Adrenal gland (tissue), 12 donors: ENCODE measurements around the gene NISCH. TPM values are rescaled to one million over a fixed set of nuclear protein-coding genes. Genes with fewer than 3 reads are reported as not detected.

Experiments used
- DNase-seq, 7 donors: peaks; one replicate each; pipeline ENCODE4 v3.0.0-alpha.2; 2019 to 2020
- H3K27ac ChIP-seq, 5 donors: fragments of 200-600 bp; sonication (generic) in 4 of 5; 1 replicate in 3 of 5; 2 replicates in 2 of 5; pipeline versions ENCODE4 v1.5.1 to v1.8.0; 2016 to 2020; ENCODE audit warnings: mild to moderate bottlenecking in 1 of 5
- H3K27me3 ChIP-seq: fragments of 200-600 bp; 2 replicates; pipeline ENCODE4 v1.8.0; 2021
- H3K36me3 ChIP-seq, 2 donors: fragments of 200-600 bp; replicated peaks in 1 of 2; 1 replicate in 1 of 2; 2 replicates in 1 of 2; pipeline versions ENCODE4 v1.5.1 to v1.8.0; 2018 to 2022
- H3K4me1 ChIP-seq, 2 donors: fragments of 200-600 bp; replicated peaks in 1 of 2; 1 replicate in 1 of 2; 2 replicates in 1 of 2; pipeline versions ENCODE4 v1.5.1 to v1.8.0; 2018 to 2021
- H3K4me3 ChIP-seq, 4 donors: fragments of 200-600 bp; sonication (generic) in 3 of 4; one replicate each; pipeline ENCODE4 v1.5.1; 2016 to 2018
- H3K9me3 ChIP-seq, 3 donors: fragments of 200-600 bp; sonication (generic) in 1 of 3; replicated peaks in 1 of 3; 1 replicate in 2 of 3; 2 replicates in 1 of 3; pipeline versions ENCODE4 v1.5.1 to v1.8.0; 2016 to 2021
- POLR2A ChIP-seq, 2 donors: fragments of 450-650 bp; IDR thresholded peaks; one replicate each; pipeline ENCODE4 v1.6.1; 2017; ENCODE audit warnings: antibody characterized with exemption in 2 of 2, mild to moderate bottlenecking in 2 of 2, moderate library complexity in 1 of 2
- WGBS, 4 donors: extraction: QIAGEN DNeasy Blood & Tissue Kit in 2 of 4; methylation state at CpG; one replicate each; pipeline versions ENCODE4 v1.1.5 to v1.1.7; 2013 to 2017; 5-methylcytosine and 5-hydroxymethylcytosine counted together
- intact Hi-C, 2 donors: fragments of 100-400 bp; cut with DNase I; formaldehyde crosslinking; loops; one replicate each; pipeline versions ENCODE4 v1.14.1 to v1.15.0; 2022 to 2023
- polyA plus RNA-seq, 3 donors: library from polyadenylated mRNA; stranded (reverse); fragments of 200-250 nt in 2 of 3; fragments of 350-450 nt in 1 of 3; fragmentation: Illumina TruSeq in 1 of 3; extraction: RNeasy Lipid Tissue Mini Kit (QIAGEN cat#74804) in 1 of 3; gene quantifications; one replicate each; pipeline ENCODE4 v1.2.3, GENCODE V29; 2013 to 2014
- total RNA-seq, 9 donors: library from RNA; depleted of rRNA in 4 of 9; stranded (reverse); fragments of >200 nt in 4 of 9; fragments of 120-200 nt in 1 of 9; fragmentation: NEBNext Ultra II Directional in 1 of 9; extraction: Animal tissue kit (Norgen Biotek cat#: 25700) in 1 of 9; gene quantifications; one replicate each; pipeline versions ENCODE4 v1.1.0 to v1.2.4, GENCODE V29; 2013 to 2023
- TF ChIP-seq, protein P1 (sequence below), 6 experiments: fragments of 450-650 bp in 4 of 6; fragments of 200-600 bp in 2 of 6; sonication (generic) in 1 of 6; IDR thresholded peaks; 1 replicate in 5 of 6; 2 replicates in 1 of 6; pipeline versions ENCODE4 v1.5.1 to v1.8.0; 2016 to 2021; ENCODE audit warnings: antibody characterized with exemption in 6 of 6, mild to moderate bottlenecking in 2 of 6, moderate library complexity in 1 of 6
- donor health status: healthy with polysubstance abuse.
- donor health status: Bipolar disorder and iron deficiency.
- donor health status: DM: yes; HTN: yes; CAD: no.
- donor health status: DM: no; HTN: no; CAD: no.
- donor health status: DM: no; HTN: no; CAD: no.
- donor health status: DM: yes; HTN: yes; CAD: no.

The NISCH gene
- total and polyA plus RNA-seq, 12 donors = 39.4 to 186 (median 100) TPM

DNA sequence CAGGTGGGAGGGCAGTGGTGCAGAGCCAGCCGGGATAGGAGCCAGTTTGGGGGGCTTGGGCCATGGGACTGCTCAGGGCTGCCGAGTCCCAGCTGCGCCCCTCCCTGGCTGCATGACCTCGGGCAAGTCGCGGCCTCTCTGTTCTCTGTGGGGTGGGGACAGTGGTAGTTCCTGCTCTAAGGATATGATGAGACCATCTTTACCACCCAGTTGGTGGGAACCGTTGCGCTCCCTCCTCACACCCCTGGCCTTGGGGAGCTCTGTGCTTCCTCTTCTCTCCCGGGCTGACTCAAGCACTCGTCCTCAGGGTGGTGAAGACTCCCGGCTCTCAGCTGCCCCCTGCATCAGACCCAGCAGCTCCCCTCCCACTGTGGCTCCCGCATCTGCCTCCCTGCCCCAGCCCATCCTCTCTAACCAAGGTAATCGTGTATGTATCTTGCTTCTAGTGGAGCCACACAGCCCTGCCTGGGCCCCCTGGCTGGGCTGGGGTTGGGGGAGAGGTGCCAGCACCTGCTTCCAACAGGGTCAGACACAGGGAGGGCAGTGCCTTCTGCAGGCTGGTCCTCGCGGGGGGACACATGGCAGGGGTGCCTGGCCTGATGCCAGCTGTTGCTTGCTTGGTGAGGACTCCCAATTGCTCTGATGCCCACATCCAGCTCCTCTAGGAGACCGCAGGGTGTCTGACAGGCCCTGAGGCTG lies 24.6 kb downstream of the NISCH start:
- H3K9me3 ChIP-seq = no peaks in the 10 kb centered on the region
- 62 to 79% (median 67%) methylated on average over 13 to 16 of the region's 16 CpGs for WGBS, 4 donors
- H3K36me3 ChIP-seq = peaks cover 0 to 81% of the 10 kb centered on the region in 2 donors
- TF ChIP-seq, protein P1, sequence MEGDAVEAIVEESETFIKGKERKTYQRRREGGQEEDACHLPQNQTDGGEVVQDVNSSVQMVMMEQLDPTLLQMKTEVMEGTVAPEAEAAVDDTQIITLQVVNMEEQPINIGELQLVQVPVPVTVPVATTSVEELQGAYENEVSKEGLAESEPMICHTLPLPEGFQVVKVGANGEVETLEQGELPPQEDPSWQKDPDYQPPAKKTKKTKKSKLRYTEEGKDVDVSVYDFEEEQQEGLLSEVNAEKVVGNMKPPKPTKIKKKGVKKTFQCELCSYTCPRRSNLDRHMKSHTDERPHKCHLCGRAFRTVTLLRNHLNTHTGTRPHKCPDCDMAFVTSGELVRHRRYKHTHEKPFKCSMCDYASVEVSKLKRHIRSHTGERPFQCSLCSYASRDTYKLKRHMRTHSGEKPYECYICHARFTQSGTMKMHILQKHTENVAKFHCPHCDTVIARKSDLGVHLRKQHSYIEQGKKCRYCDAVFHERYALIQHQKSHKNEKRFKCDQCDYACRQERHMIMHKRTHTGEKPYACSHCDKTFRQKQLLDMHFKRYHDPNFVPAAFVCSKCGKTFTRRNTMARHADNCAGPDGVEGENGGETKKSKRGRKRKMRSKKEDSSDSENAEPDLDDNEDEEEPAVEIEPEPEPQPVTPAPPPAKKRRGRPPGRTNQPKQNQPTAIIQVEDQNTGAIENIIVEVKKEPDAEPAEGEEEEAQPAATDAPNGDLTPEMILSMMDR (IDR thresholded peaks at IDR 0.05) = no peak
- TF ChIP-seq POLR2A (IDR thresholded peaks at IDR 0.05) = no peak
- H3K4me3 ChIP-seq = no peak overlapping the region
- H3K27ac ChIP-seq = peak overlapping the region in 4 of 5 donors; percentile 6 to 94 (median 58)
- intact Hi-C loops = loop anchor here in 1 of 2 donors (10.0 kb wide), 1 partner anchor 215 kb away; no protein-coding TSS in a partner anchor
- H3K4me1 ChIP-seq = peaks cover 21 to 56% of the 10 kb centered on the region in 2 donors
- no peak for DNase-seq
- H3K27me3 ChIP-seq = no peaks in the 10 kb centered on the region

DNA sequence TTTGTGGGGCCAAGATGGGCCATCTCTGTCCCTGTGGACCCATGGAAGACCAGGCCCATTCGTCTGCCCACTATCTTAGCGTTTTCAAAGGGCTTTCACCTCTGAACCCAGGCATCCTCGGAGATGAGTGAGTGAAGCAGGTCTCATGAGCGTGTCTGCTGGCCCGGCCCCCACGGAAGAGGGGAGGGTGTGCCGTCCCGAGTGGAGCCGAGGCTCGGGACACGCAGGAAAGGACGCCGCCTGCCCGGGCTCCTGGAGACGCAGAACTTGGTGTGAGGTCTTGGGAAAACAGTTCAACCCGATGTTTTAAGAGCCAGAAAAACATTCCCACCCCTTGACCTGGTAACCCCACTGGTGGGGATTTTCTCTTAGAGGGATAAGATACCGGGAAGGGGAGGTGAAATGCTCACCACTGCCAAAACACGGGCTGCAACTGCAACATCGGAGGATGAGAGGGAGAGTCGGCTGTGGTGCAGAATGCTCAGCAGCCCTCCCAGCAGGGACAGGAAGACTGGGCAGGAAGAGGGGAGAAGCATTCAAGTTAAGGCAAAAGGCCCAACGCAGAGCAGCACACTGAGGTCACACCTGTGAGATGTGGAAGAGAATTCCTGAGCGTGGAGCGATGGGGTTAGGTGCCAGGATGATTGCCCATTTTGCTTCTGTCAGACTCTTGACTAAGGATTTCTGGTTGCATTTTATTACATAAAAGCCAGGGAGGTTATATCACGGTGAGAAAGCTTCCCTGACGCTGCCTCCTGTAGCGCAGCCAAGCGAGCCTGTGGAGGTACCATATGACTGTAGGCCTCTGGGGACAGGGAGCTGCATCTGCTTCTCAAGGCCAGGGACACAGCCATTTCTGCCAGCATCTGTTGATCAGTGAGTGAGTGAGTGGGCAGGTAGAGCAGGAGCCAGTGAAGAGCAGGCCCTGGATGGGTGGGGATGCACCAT lies 25.6 kb downstream of the NISCH start:
- intact Hi-C loops = no loop called here
- 72 to 77% (median 74%) methylated on average over 24 to 27 of the region's 27 CpGs for WGBS, 4 donors
- H3K4me1 ChIP-seq = peaks cover 31 to 66% of the 10 kb centered on the region in 2 donors
- DNase-seq = peak in 5 of 7 donors; percentile 46 to 87 (median 68)
- H3K9me3 ChIP-seq = no peaks in the 10 kb centered on the region
- H3K4me3 ChIP-seq = no peak overlapping the region
- no peak for TF ChIP-seq POLR2A (IDR thresholded peaks at IDR 0.05)
- TF ChIP-seq, protein P1 (IDR thresholded peaks at IDR 0.05) = no peak
- peaks cover 0 to 75% of the 10 kb centered on the region in 2 donors for H3K36me3 ChIP-seq
- no peaks in the 10 kb centered on the region for H3K27me3 ChIP-seq
- peak overlapping the region in 4 of 5 donors; percentile 6 to 94 (median 58) for H3K27ac ChIP-seq

DNA sequence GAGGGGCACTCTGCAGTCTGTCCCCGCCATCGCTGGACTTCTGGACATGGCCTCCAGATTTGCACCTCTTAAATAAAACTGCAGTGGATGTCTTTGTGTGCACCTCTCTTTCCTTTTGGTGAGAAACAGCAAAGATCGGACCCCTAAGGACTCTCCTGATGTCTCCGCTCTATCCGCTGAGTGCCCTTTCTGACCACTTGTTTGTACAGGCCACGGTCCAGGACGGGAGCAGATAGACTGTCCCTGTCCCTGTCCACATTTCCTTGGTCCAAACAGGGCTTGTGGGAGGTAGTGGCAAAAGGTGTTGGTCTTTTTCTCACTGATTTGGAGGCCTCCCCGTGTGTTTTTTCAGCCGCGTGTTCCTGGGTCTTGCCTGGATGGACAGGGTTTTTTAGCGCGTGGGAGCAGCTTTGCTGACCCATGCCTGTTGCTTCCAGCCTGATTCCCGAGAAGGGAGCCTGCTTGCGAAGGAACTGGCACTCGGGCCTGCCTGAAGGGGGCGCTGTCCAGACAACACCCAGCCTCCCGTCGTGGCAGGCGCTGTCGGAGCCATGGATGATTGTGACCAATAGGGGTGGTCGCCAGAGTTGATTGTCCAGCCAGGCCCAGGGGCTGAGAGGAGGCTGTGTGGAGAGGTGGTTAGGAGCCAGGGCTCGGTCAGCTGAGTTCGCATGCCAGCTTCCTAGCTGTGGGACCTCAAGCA lies 26.6 kb downstream of the NISCH start:
- peaks cover 31 to 66% of the 10 kb centered on the region in 2 donors for H3K4me1 ChIP-seq
- peak overlapping the region in 3 of 5 donors; percentile 78 to 94 (median 86) for H3K27ac ChIP-seq
- intact Hi-C loops = no loop called here
- peak in 1 of 7 donors; percentile 72 for DNase-seq
- H3K27me3 ChIP-seq = no peaks in the 10 kb centered on the region
- H3K9me3 ChIP-seq = no peaks in the 10 kb centered on the region
- H3K36me3 ChIP-seq = peaks cover 0 to 75% of the 10 kb centered on the region in 2 donors
- WGBS, 4 donors = 84 to 96% (median 88%) methylated on average over 14 to 23 of the region's 23 CpGs
- H3K4me3 ChIP-seq = no peak overlapping the region
- TF ChIP-seq, protein P1 (IDR thresholded peaks at IDR 0.05) = peak in 5 of 6 experiments; percentile 6 to 48 (median 32)
- no peak for TF ChIP-seq POLR2A (IDR thresholded peaks at IDR 0.05)
